ENCODE measurements around the gene APOL2.
"Not testable (repeated sequence)": the region's sequence is repeated elsewhere in the genome, so short reads cannot be mapped to it uniquely, and the experiment has no call there.

The APOL2 gene

DNA sequence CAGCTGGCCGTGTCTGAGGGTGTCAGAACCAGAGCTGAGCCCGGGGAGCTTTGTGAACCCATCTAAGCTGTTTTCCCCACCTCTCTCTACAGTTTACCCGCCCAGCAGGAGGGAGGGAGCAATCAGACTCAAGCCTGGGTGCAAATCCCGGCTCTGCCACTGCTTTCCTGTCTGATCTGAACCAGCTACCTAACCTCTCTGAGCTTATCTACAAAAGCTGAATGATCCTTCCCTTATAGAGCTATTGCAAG, 252 bp downstream of the APOL2 start:
- no peak for DNase-seq (ENCODE audit: low read depth)

DNA sequence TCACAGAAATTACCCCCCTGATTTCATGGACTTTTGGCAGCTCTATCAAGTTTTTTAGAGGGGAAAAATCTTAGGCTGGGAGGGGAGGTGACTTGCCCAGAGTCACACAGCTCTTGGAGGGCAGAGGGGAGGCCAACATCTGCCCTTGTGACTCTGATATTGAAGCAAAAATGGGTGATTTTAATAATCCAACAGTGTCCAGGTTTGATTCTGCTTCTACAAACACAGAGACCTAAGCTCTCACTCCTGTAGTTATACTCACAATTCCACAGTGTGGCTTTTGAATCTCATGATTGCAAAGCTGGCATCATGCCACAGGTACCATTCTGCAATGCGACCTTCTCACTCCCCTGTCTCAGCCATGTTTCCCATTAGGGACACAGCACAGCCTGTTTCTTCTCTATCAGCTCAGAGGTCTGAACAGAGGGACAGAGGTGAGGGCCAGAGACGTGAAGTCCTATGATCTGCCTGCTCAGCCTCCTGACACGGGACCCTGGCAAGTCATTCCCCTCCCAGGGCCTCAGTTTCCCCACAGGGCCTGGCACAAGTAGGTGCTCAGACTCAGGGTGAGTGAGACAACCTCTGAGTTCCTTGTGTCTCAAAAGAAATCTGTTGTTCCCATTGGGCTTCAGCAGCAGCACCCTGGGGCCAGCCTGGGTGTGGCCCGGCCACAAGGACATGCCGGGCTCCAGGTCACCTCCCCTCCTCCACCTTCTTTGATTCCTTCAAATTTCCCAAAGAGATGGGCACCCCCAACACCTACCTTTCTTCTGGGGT, 766 bp downstream of the APOL2 start:
- no peak for DNase-seq (ENCODE audit: low read depth)

DNA sequence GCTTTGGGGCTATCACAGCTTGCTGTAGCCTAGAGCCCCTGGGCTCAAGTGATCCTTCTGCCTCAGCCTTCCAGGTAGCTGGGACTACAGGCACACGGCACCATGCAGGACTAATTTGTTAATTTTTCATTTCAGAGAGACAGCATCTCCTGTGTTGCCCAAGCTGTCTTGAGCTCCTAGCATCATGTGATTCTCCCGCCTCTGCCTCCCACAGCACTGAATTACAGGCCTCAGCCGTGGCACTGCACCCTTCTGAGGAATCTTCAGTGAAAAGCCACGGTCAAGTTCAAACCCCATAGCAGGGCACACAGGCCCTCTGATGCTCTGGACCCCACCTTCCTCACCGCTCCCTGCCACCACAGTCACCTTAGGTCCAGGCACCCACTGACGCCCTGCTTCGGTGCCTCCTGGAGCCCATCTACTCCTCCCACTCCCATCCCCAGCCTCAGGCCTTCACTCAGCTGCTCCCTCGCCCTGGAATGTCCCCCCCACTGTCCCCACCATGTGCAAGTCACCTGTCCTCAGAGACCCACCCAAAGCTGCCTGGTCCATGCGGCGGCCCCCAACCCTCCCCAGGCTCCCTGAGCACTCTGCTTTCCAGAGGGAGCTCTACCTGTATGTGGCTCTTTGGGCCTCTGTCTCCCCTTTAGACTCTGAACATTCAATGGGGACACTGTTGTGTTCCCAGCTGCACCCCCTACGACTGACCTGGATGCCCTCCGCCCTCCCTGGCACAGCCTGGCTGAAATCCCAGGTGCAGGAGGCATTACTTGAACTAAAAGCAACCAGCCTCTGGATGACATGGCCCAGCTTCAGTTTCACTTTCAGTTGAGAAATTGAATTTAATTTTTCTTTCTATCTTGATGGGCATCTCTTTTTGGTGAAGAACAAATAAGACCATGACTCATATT, 1.6 kb downstream of the APOL2 start:
- no peak for DNase-seq (ENCODE audit: low read depth)

DNA sequence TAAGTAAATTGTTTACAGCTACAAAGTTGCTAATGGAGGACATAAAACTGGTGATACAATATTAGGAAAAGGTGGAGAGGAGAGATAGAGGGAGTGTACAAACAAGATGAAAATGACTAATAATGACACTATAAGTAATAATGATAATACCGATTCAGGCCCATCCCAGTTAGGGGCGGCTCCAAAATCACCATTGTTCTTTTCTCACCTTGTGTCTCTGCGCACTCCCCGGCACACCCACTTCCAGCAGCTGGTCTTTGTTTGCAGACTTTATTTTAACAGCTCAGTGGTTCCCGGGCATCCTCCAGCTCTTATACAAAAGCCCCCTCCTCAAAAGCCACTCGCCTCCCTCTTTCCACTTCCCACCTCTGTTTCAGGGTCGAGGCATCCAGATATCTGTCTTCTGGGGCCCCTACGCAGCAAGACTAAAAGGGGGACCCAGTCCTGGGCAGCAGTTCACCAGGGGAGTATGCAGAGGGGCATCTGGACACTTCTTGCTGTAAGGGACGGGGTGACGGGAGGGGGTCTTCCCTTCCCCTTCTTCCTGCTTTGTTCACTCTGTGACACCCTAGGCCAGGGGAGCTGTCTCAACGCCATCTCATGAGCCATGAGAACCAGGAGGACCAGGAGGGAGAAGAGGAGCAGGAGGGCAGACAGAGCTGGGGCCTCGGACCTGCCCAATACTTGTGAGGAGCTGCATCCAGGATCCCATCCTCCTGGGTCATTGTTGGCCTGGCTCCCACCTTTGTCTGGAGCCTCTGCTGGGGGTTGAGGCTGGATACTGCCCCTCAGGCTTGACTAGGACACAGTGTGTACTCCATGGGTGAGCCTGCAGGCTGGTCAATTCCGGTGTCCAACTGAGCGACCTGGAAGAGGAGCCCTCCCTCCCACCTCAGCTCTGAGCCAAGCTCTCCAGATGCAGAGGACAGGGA, 2.7 kb downstream of the APOL2 start:
- no peak for DNase-seq (ENCODE audit: low read depth)

DNA sequence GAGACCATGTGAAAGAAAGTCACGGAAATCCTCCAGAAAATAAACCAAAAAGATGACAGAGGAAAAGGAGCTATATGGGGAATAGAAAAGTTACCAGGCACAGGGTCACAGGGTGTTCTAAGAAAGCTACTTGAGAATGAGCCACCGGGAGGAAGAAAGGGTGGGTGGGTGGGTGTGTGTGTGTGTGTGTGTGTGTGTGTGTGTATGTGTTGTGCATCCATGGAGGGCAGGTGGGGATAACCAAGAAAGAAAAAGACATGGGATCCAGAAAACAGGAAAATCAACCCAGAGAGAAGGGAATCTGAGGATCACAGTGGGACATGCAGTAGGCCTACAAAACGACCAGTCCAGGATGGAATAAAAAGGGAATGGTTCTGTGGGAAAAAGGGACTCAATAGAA, 3.7 kb downstream of the APOL2 start:
- no peak for DNase-seq (ENCODE audit: low read depth)

DNA sequence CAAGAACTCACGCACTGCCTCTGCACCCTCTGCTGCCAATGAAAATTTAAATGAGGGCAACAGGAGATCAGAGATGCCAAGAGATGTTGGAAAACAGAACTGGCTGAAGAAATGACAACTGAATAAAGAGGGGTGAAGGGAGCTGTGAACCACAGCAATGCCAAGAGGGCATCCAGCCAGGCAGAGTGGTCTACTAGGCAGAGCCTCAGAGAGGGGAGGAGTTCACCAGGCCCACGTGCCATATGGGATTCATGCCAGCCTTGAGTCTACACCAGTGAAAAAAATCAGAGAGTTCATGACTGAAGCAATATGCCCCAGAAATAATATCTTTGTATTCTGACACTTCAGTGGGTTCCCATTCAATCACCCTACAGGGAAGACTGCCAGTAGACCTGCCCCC, 4.4 kb downstream of the APOL2 start:
- DNase-seq (ENCODE audit: low read depth), result no peak

DNA sequence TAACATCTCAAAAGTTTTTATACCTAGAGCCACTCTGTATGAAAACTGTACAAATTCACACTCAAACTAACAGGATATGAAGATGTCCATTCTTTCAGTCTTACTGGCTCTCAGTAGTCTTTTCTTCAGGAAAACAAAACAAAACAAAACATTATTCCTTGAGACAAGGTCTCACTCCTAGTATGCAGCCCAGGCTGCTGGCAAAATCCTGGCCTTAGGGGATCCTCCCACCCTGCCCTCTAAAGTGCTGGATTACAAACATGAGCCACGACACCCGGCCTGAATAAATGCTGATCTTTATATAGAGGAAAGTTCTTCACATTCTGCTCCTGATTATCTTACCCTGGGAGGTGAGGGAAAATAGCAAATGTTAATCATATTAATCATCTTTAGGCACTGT, 5.1 kb downstream of the APOL2 start:
- no peak for DNase-seq (ENCODE audit: low read depth)

DNA sequence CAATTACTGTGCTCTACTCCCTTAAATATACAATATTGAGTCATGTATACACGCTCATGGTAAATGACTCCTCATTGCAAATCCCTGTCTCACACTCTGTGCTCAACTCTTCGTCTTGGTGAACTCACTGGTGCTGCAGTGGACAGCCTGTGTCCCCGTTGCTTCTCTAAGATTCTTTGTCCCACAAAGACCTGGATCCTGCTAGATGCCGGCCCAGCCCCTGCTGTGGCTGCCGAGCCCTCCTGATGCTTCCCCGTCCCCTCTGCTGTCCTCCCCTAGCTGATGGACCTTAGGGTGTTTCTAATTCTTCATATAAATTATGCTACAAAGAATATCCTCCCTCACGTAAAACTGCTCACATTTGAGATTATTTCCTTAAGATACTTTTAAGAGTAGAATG, 5.5 kb downstream of the APOL2 start:
- no peak for DNase-seq (ENCODE audit: low read depth)

DNA sequence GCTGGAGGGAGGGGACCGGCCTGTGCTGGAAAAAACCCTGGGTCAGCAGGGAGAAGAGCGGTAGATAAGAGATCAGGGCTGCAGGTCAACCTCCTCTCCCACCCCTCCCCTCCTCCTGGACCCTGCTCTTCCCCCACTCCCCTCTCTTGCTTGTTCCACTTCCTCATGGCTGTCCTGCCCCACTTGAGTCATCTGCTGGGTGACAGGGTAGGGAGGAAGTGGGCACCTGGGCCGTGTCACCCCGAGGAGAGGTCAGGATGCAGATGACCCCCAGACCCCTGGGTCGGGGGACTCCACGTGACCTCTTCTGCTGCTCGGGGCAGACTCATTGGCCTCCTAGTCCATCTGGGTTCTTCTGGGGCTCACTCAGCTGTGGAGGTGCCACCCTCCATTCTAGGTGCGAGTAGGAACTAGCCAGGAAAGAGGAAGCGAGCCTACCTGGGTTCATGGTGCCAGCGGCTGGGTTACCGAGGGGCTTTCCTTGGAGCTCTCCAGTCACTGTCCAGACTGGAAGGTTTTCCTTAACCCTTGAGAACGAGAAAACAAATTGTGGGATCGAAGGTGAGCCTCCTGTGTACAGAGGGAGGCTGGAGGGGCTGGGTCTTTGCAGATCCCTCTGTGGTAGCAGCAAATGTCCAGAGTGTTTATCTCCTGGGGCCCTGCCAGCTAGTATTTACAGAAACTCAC, 6.5 kb downstream of the APOL2 start:
- DNase-seq (ENCODE audit: low read depth), result no peak

DNA sequence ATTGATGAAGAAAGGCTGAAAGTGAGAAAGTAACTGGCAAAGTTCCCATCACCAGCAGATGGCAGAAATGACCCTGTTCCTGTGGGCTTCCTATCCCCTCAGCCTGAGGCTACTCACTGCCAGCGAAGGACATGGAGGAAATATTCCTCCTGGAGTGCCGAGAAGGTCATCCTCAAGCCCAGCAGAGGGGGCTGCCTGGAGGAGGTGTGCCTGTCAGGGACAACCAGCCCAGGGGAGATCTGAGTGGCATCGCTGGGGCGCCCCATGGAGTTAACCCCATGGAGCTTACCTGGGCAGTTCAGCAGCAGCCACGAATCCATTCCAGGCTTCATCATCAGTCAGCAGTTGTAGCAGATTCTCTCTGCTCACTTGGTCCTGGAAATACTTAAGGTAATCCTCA, 8.3 kb downstream of the APOL2 start:
- DNase-seq (ENCODE audit: low read depth), result not testable (repeated sequence)

DNA sequence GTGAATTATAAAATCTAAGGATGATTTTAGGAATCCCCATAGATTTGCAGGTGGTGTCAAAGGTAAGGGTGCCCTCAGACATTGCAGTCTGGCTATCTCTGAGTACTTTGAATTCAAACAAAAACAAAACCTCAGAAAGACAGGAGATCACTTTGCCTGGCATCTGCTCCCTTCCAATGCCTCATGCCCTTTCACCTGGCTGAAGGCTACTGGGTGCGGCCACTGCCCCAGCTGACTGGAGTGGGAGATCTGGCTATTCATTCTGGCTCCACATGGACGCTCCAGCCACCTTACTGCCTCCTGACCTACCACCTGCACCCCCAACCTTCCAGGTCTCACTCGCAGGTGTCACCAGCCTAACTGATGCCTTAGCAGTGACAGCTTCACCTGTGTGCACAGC, 9.7 kb downstream of the APOL2 start:
- not testable (repeated sequence) for DNase-seq (ENCODE audit: low read depth)

DNA sequence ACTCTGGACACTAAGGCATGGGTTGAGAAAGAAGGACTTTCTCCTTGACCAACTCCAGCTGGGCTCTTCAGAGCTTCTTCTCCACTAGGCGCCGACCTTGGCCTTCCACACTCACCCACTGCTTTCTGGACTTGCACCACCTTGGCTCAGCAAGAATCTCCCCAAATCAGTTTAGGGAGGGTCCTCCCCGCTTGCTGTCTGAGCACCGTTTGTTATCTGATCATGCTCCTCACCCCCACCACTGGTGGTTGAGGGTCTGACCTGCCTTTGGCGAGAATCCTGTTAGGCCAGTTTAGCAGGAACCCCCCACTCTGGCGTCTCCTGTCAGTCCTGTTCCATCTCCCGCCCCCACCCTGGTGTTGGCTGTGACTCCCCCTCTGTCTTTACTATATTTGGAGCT, 10.4 kb downstream of the APOL2 start:
- no peak for DNase-seq (ENCODE audit: low read depth)

DNA sequence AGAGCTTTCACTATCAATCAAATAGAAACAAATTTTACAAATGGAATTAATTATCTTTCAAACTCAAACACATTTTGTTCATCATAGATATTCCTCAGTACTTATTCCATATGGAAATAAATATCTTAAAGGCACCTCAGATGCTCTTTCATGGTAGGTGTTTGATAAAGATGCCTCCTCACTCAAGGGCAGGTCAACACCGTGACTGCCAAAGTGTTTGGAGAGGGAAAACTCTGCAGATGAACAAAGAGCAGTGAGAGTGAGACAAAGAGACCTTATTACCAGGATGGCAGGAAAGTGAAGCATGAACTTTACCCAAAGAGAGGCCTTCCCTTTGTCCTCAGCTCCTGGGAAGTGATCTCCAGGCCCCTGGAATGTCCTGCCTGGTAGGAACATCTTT, 11.0 kb downstream of the APOL2 start:
- DNase-seq (ENCODE audit: low read depth), result not testable (repeated sequence)

DNA sequence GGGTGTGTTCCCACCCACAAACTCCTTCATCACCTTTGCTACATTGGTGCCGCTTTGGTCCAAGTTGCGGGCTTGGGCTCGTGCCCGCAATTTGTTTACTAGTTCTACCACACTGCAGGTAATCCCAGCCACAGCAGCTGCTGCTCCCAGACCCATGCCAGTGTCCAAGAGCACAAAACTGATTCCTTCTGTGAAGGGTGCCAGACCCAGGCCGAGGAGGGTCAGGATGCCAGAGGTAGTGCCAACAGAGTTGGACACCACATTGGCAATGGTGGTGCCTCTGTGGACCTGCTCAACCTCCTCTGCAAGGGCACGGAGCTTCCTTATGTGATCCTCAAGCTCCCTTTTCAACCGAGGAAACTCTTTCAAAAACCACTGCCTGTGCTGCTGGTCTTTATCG, 11.5 kb downstream of the APOL2 start:
- DNase-seq (ENCODE audit: low read depth), result no peak

DNA sequence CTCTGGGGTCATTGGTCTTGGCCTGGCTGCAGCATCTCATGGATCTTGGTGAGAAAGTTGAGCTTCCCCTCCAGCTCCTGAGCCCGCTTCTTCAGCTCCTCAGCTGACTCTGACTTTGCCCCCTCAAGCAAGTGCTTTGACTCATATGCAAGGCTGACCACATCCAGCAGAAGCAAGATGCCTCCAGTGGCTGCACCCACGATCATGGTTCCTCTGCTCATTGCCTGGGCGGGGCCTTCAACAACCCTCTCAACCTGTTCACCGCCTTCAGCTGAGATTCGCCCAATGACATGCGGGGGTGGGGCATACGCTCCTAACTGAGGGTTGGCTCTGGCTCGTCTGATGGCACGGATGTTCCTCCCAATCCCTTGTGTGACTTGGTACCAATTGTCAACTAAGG, 11.9 kb downstream of the APOL2 start:
- DNase-seq (ENCODE audit: low read depth), result no peak

DNA sequence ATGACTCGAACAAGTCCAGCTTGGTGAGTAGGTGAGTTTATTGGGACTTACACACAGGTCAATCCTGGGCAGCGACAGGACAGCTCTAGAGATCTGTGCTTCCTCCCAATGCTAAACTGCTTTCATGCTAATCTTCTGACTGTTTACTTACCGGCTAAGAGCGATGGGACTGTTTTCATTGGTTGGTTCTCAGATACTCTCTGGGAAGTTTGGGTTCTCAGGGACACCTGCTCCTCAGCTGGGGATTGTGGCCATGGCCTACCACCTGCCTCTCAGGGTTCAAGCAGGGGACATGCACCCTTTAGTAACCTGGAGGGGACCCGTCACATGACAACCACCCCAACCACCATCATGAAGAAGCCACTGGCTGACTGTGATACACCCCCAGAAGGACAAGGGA, 13.1 kb downstream of the APOL2 start:
- no peak for DNase-seq (ENCODE audit: low read depth)

DNA sequence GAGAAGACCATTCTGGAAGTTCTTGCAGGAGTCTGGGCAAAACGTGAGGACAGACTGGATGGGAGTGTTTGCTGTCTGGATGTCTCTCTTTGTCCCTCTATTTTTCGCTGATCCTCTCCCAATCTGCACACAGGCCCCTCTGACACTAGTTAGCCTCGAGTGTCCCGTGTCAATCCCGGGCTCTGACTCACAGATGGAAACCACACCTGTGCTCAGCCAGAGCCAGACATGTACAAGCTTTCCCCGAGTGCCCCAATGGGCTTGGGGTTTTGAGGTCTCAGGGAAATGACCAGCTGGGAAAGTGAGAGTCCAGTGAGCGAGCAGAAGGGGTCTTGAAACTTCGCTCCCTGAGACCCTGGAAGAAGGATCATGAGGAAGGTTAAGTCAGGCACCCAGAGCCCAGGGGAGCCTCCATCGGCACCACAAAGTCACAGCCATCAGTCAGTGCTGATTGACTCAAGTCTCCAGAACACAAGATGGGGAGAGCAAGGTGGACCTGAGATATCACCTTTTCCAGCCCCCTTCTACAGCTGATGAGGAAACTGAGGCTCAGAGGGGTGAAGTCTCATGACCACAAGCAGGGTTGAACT, 13.9 kb downstream of the APOL2 start:
- no peak for DNase-seq (ENCODE audit: low read depth)

DNA sequence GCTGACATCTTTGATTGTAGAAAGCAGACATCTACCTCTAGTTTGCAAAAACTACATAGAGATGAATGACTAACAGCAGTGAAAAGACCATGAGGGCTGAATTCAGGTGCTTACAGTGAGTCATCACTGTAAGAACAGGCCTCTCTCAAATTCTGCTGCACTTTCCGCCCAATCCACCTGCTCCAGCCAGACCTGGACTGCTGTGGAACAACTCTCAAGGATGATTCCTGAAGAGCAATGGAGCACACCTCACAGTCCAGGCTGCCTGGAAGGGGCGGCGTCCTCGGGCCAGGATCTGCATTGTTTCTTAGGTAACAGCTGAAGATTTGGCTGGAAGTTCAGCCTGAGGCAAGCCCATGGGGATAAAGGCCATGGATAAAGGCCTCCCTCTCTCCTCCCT, 15.1 kb downstream of the APOL2 start:
- DNase-seq (ENCODE audit: low read depth), result no peak

DNA sequence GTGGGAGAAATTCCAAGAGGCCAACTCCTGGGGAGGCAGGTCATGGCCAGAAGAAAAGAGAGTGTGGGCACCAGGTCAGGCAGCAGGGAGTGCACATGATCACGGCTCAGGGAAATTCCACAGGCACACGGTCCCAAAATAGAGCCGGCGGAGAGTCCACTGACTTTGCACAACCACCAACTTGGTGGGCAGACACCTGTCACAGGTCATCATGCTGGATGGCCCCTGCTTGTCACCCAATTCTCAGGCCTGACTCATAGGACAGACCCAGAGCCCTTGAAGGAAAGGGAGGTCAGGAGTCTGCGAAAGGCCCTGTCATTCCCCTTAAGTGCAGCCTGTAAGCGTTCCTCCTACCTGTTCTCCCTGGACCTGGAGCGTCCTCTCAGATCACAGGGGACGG, 15.8 kb downstream of the APOL2 start:
- no peak for DNase-seq (ENCODE audit: low read depth)

DNA sequence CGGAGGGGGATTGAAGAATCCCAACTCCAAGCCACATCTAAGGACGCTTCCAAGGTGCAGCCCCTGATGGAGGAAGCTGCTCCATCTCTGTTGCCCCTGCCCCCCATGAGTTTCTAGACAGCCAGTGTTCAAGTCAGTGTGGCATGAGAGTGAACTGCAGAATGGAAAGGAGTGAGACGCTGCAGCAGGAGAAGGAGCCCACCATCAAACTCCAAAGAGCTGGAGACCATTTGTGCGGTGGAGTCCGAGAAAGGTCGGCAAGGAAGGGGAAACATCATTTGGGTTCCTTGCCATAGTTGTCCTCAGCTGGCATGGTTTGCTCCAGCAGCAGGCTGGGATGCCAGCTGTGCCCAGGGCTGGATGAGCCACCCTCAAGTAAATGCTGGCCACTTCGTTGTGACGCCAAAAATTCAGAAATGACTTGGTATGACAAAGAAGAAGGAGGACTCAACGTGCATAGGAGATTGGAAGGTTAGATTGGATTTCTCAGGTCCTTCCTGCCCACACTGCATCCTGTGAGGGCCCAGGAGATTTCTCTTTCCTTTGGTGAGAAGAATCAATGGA, 16.4 kb downstream of the APOL2 start:
- DNase-seq (ENCODE audit: low read depth), result no peak

Measured in CMK (cell line).